HEK293 (cell line): ENCODE data around the gene MTARC1.
A peak's percentile ranks its signal among the peaks of the same experiment; 100 is the strongest.

ENCODE experiments used
- CTCF ChIA-PET: fragments of 350-600 bp; formaldehyde crosslinking; extraction: SDS; loops from one replicate; lab custom pipeline; 2021; ENCODE audit warnings: antibody characterized with exemption; lab: Yijun Ruan, JAX
- POLR2A ChIA-PET: fragments of 300-600 bp; formaldehyde crosslinking; extraction: SDS; loops from one replicate; lab custom pipeline; 2020; ENCODE audit warnings: antibody characterized with exemption, inconsistent platforms; lab: Yijun Ruan, JAX
- H3K27ac ChIP-seq: fragments of 200-500 bp; sonication (Bioruptor generic); 2 replicates; pipeline ENCODE4 v1.5.1; 2014; ENCODE audit warnings: low read depth, low read length, control low read depth, inconsistent platforms; ENCODE audit errors: extremely low read depth
- H3K36me3 ChIP-seq, 2 experiments: fragments of 200-500 bp in 1 of 2; sonication (Bioruptor generic) in 1 of 2; 1 replicate in 1 of 2; 2 replicates in 1 of 2; pipeline ENCODE4 v1.5.1; 2014 to 2017; ENCODE audit warnings: inconsistent platforms in 2 of 2, low read length in 2 of 2; ENCODE audit not compliant: control insufficient read depth in 2 of 2, insufficient read depth in 1 of 2
- H3K4me1 ChIP-seq: fragments of 200-500 bp; sonication (Bioruptor generic); 2 replicates; pipeline ENCODE4 v1.5.1; 2014; ENCODE audit warnings: mild to moderate bottlenecking, low read length, inconsistent platforms; ENCODE audit not compliant: control insufficient read depth, insufficient read depth
- H3K4me3 ChIP-seq: 2 replicates; pipeline ENCODE4 v1.5.1; 2011; ENCODE audit warnings: low read depth, mild to moderate bottlenecking, control low read depth, low read length, moderate library complexity
- H3K9me3 ChIP-seq: fragments of 200-500 bp; sonication (Bioruptor generic); 2 replicates; pipeline ENCODE4 v1.5.1; 2014; ENCODE audit warnings: low read depth, low read length, inconsistent platforms; ENCODE audit not compliant: control insufficient read depth, insufficient read depth
- CTCF ChIP-seq: fragments of 450-650 bp; formaldehyde crosslinking; IDR thresholded peaks from 2 replicates; pipeline ENCODE4 v1.5.1; 2016; ENCODE audit warnings: missing biosample characterization, missing genetic modification characterization
- ZIC2 ChIP-seq: fragments of 450-650 bp; formaldehyde crosslinking; IDR thresholded peaks from 2 replicates; pipeline ENCODE4 v1.5.1; 2016; ENCODE audit warnings: missing biosample characterization, missing genetic modification characterization
- ZNF132 ChIP-seq: fragments of 450-650 bp; formaldehyde crosslinking; IDR thresholded peaks from 2 replicates; pipeline ENCODE4 v1.5.1; 2017; ENCODE audit warnings: missing biosample characterization, missing genetic modification characterization, borderline replicate concordance
- ZNF133 ChIP-seq: fragments of 450-650 bp; formaldehyde crosslinking; IDR thresholded peaks from 2 replicates; pipeline ENCODE4 v1.5.1; 2016; ENCODE audit warnings: missing biosample characterization, missing genetic modification characterization
- ZNF16 ChIP-seq: fragments of 450-650 bp; formaldehyde crosslinking; IDR thresholded peaks from 2 replicates; pipeline ENCODE4 v1.5.1; 2016; ENCODE audit warnings: low read depth, missing biosample characterization, missing genetic modification characterization
- ZNF169 ChIP-seq: fragments of 450-650 bp; formaldehyde crosslinking; IDR thresholded peaks from 2 replicates; pipeline ENCODE4 v1.5.1; 2016; ENCODE audit warnings: missing biosample characterization, missing genetic modification characterization
- ZNF623 ChIP-seq: fragments of 450-650 bp; formaldehyde crosslinking; IDR thresholded peaks from 2 replicates; pipeline ENCODE4 v1.5.1; 2016; ENCODE audit warnings: missing biosample characterization, missing genetic modification characterization
- ZNF707 ChIP-seq: fragments of 450-650 bp; formaldehyde crosslinking; IDR thresholded peaks from 2 replicates; pipeline ENCODE4 v1.5.1; 2016; ENCODE audit warnings: missing biosample characterization, missing genetic modification characterization
- ZNF830 ChIP-seq: fragments of 450-650 bp; IDR thresholded peaks from 2 replicates; pipeline ENCODE4 v1.5.0; 2018; ENCODE audit warnings: missing biosample characterization, missing genetic modification characterization, low read depth, mild to moderate bottlenecking, moderate library complexity
- TF ChIP-seq, protein P1 (sequence below): fragments of 450-650 bp; formaldehyde crosslinking; IDR thresholded peaks from 2 replicates; pipeline ENCODE4 v1.5.1; 2016; ENCODE audit warnings: missing biosample characterization, missing genetic modification characterization
- TF ChIP-seq, protein P2 (sequence below): fragments of 450-650 bp; formaldehyde crosslinking; IDR thresholded peaks from 2 replicates; pipeline ENCODE4 v1.5.1; 2016; ENCODE audit warnings: missing biosample characterization, missing genetic modification characterization, low read depth

The MTARC1 gene

GRCh38 chr1:220827445-220828178, 40.9 kb downstream of the MTARC1 start:
- no peak overlapping the region for H3K4me3 ChIP-seq
- ChIA-PET POLR2A (interaction anchor here (0.7 kb wide), 1 partner anchor 215 kb away, joined by 8 read pairs; no protein-coding TSS in a partner anchor), CTCF (no interaction called here)
- peaks cover 7% of the 10 kb centered on the region; the same call in 1 of the 2 replicates for H3K4me1 ChIP-seq
- no peak overlapping the region for H3K27ac ChIP-seq
- H3K9me3 ChIP-seq, result no peaks in the 10 kb centered on the region
- TF ChIP-seq ZNF16 (tag by site-specific recombination), result no peak
- no peak for TF ChIP-seq ZNF133 (tag by site-specific recombination)
- TF ChIP-seq ZNF830 (tag by site-specific recombination), result no peak
- TF ChIP-seq ZNF132 (tag by site-specific recombination), result no peak
- no peak for TF ChIP-seq ZNF169 (tag by site-specific recombination)
- TF ChIP-seq ZNF707 (tag by site-specific recombination), result no peak
- TF ChIP-seq CTCF (tag by site-specific recombination), result no peak
- H3K36me3 ChIP-seq, result no peaks in the 10 kb centered on the region

DNA sequence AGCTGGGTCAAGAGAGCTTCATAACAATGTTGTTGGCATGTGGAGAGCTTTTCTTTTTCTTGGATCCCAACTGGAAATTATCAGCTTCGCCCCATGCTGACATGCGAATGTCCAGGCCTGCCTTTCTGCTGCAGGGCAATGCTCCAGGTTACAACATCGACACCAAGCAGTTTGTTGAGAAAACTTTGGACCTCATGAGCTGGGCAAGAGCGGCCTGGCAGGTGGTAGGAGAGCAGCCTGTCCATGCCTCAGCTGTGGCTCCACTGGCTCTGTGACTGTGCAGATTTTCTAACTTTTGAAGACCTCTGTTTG, 41.4 kb downstream of the MTARC1 start:
- Histone ChIP-seq H3K27ac (no peak overlapping the region), H3K36me3 (no peaks in the 10 kb centered on the region), H3K4me1 (peaks cover 7% of the 10 kb centered on the region; the same call in 1 of the 2 replicates), H3K4me3 (no peak overlapping the region), H3K9me3 (no peaks in the 10 kb centered on the region)
- peak; percentile 78 for TF ChIP-seq ZIC2
- TF ChIP-seq, protein P1, sequence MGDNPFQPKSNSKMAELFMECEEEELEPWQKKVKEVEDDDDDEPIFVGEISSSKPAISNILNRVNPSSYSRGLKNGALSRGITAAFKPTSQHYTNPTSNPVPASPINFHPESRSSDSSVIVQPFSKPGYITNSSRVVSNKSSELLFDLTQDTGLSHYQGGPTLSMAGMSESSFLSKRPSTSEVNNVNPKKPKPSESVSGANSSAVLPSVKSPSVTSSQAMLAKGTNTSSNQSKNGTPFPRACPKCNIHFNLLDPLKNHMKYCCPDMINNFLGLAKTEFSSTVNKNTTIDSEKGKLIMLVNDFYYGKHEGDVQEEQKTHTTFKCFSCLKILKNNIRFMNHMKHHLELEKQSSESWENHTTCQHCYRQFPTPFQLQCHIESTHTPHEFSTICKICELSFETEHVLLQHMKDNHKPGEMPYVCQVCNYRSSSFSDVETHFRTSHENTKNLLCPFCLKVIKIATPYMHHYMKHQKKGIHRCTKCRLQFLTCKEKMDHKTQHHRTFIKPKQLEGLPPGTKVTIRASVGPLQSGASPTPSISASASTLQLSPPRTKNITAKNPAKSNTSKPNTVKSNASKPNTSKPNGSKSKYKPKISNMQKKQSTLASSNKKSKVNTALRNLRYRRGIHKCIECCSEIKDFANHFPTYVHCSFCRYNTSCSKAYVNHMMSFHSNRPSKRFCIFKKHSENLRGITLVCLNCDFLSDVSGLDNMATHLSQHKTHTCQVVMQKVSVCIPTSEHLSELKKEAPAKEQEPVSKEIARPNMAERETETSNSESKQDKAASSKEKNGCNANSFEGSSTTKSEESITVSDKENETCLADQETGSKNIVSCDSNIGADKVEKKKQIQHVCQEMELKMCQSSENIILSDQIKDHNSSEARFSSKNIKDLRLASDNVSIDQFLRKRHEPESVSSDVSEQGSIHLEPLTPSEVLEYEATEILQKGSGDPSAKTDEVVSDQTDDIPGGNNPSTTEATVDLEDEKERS, result no peak
- ChIA-PET CTCF (interaction anchor here (1.1 kb wide), 1 partner anchor 14 kb away, joined by 3 read pairs; no protein-coding TSS in a partner anchor), POLR2A (interaction anchor here (0.7 kb wide), 1 partner anchor 216 kb away, joined by 8 read pairs; no protein-coding TSS in a partner anchor)

GRCh38 chr1:220828950-220829586, 42.4 kb downstream of the MTARC1 start:
- Histone ChIP-seq H3K4me1 (peaks cover 7% of the 10 kb centered on the region; the same call in 1 of the 2 replicates), H3K9me3 (no peaks in the 10 kb centered on the region), H3K4me3 (no peak overlapping the region), H3K36me3 (no peaks in the 10 kb centered on the region), H3K27ac (no peak overlapping the region)
- TF ChIP-seq, protein P2, sequence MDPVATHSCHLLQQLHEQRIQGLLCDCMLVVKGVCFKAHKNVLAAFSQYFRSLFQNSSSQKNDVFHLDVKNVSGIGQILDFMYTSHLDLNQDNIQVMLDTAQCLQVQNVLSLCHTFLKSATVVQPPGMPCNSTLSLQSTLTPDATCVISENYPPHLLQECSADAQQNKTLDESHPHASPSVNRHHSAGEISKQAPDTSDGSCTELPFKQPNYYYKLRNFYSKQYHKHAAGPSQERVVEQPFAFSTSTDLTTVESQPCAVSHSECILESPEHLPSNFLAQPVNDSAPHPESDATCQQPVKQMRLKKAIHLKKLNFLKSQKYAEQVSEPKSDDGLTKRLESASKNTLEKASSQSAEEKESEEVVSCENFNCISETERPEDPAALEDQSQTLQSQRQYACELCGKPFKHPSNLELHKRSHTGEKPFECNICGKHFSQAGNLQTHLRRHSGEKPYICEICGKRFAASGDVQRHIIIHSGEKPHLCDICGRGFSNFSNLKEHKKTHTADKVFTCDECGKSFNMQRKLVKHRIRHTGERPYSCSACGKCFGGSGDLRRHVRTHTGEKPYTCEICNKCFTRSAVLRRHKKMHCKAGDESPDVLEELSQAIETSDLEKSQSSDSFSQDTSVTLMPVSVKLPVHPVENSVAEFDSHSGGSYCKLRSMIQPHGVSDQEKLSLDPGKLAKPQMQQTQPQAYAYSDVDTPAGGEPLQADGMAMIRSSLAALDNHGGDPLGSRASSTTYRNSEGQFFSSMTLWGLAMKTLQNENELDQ (tag by site-specific recombination), result peak; percentile 70
- TF ChIP-seq ZNF623, result no peak
- POLR2A ChIA-PET, result no interaction called here
- CTCF ChIA-PET, result interaction anchor here (0.8 to 1.1 kb wide), 2 partner anchors 15 to 25 kb away, joined by 3 read pairs; no protein-coding TSS in a partner anchor
